Trophoblast cell (in vitro differentiated cells and primary cell): ENCODE measurements around the gene UCMA. TPM values are rescaled to one million over a fixed set of nuclear protein-coding genes. Genes with fewer than 3 reads are reported as not detected.
"Not testable (repeated sequence)": the region's sequence is repeated elsewhere in the genome, so short reads cannot be mapped to it uniquely, and the experiment has no call there.

Experiments
- DNase-seq, 2 donors: peaks; one replicate each; pipeline ENCODE4 v3.0.0-alpha.2; 2016
- H2AFZ ChIP-seq: 2 replicates; pipeline ENCODE4 v1.6.1; 2013; ENCODE audit warnings: low read length, moderate library complexity, mild to moderate bottlenecking; ENCODE audit not compliant: insufficient read depth, poor library complexity
- H2AK5ac ChIP-seq: 2 replicates; pipeline ENCODE4 v1.6.1; 2013; ENCODE audit warnings: mild to moderate bottlenecking, low read length
- H2BK120ac ChIP-seq: 2 replicates; pipeline ENCODE4 v1.6.1; 2013; ENCODE audit warnings: low read length, mild to moderate bottlenecking, moderate library complexity; ENCODE audit not compliant: insufficient read depth, poor library complexity
- H2BK12ac ChIP-seq: 2 replicates; pipeline ENCODE4 v1.6.1; 2013; ENCODE audit warnings: mild to moderate bottlenecking, low read length, moderate library complexity
- H2BK5ac ChIP-seq: 2 replicates; pipeline ENCODE4 v1.6.1; 2013; ENCODE audit warnings: low read length, low read depth, moderate library complexity, mild to moderate bottlenecking; ENCODE audit not compliant: poor library complexity
- H3K14ac ChIP-seq: 2 replicates; pipeline ENCODE4 v1.6.1; 2013; ENCODE audit warnings: mild to moderate bottlenecking, low read length
- H3K18ac ChIP-seq: 2 replicates; pipeline ENCODE4 v1.6.1; 2013; ENCODE audit warnings: mild to moderate bottlenecking, low read length
- H3K23ac ChIP-seq: 2 replicates; pipeline ENCODE4 v1.6.1; 2013; ENCODE audit warnings: low read length
- H3K27ac ChIP-seq: 2 replicates; pipeline ENCODE4 v1.5.1; 2013; ENCODE audit warnings: low read depth, mild to moderate bottlenecking, inconsistent platforms, low read length, moderate library complexity
- H3K27me3 ChIP-seq: 2 replicates; pipeline ENCODE4 v1.6.1; 2013; ENCODE audit warnings: inconsistent platforms, mild to moderate bottlenecking, low read length, moderate library complexity; ENCODE audit not compliant: insufficient read depth
- H3K36me3 ChIP-seq, 2 experiments: 1 replicate in 1 of 2; 2 replicates in 1 of 2; pipeline ENCODE4 v1.6.1; 2013; ENCODE audit warnings: low read length in 2 of 2, mild to moderate bottlenecking in 2 of 2, moderate library complexity in 1 of 2; ENCODE audit not compliant: insufficient read depth in 2 of 2, control insufficient read depth in 1 of 2
- H3K4ac ChIP-seq: 2 replicates; pipeline ENCODE4 v1.6.1; 2013; ENCODE audit warnings: low read depth, mild to moderate bottlenecking, low read length, moderate library complexity
- H3K4me1 ChIP-seq, 2 experiments: 1 replicate in 1 of 2; 2 replicates in 1 of 2; pipeline ENCODE4 v1.6.1; 2013; ENCODE audit warnings: low read length in 2 of 2, mild to moderate bottlenecking in 2 of 2, moderate library complexity in 1 of 2; ENCODE audit not compliant: insufficient read depth in 2 of 2, control insufficient read depth in 1 of 2
- H3K4me2 ChIP-seq: 2 replicates; pipeline ENCODE4 v1.6.1; 2013; ENCODE audit warnings: inconsistent platforms, mild to moderate bottlenecking, low read length, moderate library complexity
- H3K4me3 ChIP-seq: 2 replicates; pipeline ENCODE4 v1.5.1; 2013; ENCODE audit warnings: mild to moderate bottlenecking, low read depth, low read length, inconsistent platforms
- H3K79me1 ChIP-seq: one replicate; pipeline ENCODE4 v1.6.1; 2013; ENCODE audit warnings: low read length
- H3K79me2 ChIP-seq: 2 replicates; pipeline ENCODE4 v1.6.1; 2013; ENCODE audit warnings: low read length, mild to moderate bottlenecking; ENCODE audit not compliant: control insufficient read depth, insufficient read depth, poor library complexity
- H3K9ac ChIP-seq: 2 replicates; pipeline ENCODE4 v1.6.1; 2013; ENCODE audit warnings: mild to moderate bottlenecking, low read length
- H3K9me3 ChIP-seq: 2 replicates; pipeline ENCODE4 v1.6.1; 2013; ENCODE audit warnings: low read depth, mild to moderate bottlenecking, control low read depth, inconsistent platforms, low read length; ENCODE audit not compliant: insufficient read depth
- H4K12ac ChIP-seq: 2 replicates; pipeline ENCODE4 v1.6.1; 2013; ENCODE audit warnings: low read depth, mild to moderate bottlenecking, low read length, moderate library complexity
- H4K8ac ChIP-seq: 2 replicates; pipeline ENCODE4 v1.6.1; 2013; ENCODE audit warnings: low read depth, mild to moderate bottlenecking, low read length, moderate library complexity
- H4K91ac ChIP-seq: one replicate; pipeline ENCODE4 v1.6.1; 2013; ENCODE audit warnings: low read depth, mild to moderate bottlenecking, low read length, moderate library complexity
- WGBS: extraction: QIAGEN DNeasy Blood & Tissue Kit; methylation state at CpG from one replicate; pipeline ENCODE4 v1.1.7; 2013; ENCODE audit warnings: missing lambda C conversion rate; ENCODE audit not compliant: insufficient read length, insufficient coverage; ENCODE audit errors: extremely low coverage; 5-methylcytosine and 5-hydroxymethylcytosine counted together
- polyA plus RNA-seq: library from polyadenylated mRNA; stranded (reverse); fragments of 200-250 nt; gene quantifications from 2 replicates; pipeline ENCODE4 v1.2.3, GENCODE V29; 2013

The UCMA gene
- not detected in 2 replicates for polyA plus RNA-seq

- no peaks in the 10 kb centered on the region for H3K36me3 ChIP-seq
- no peak within 1 kb of the TSS for H2AK5ac ChIP-seq
- no peak within 1 kb of the TSS for H2BK120ac ChIP-seq
- no peak within 1 kb of the TSS for H4K91ac ChIP-seq
- H3K4ac ChIP-seq = no peak within 1 kb of the TSS
- no peak within 1 kb of the TSS for H2BK12ac ChIP-seq
- no peak within 1 kb of the TSS for H3K23ac ChIP-seq
- no peaks in the 10 kb centered on the region for H3K4me1 ChIP-seq
- H3K18ac ChIP-seq = no peak within 1 kb of the TSS
- no peaks in the 10 kb centered on the region for H3K79me1 ChIP-seq
- H3K4me3 ChIP-seq = no peak within 1 kb of the TSS
- H2AFZ ChIP-seq = no peak within 1 kb of the TSS
- H4K12ac ChIP-seq = no peak within 1 kb of the TSS
- no peak within 1 kb of the TSS for H2BK5ac ChIP-seq
- H3K79me2 ChIP-seq = no peaks in the 10 kb centered on the region
- H3K27me3 ChIP-seq = no peaks in the 10 kb centered on the region
- no peak within 1 kb of the TSS for H3K27ac ChIP-seq
- DNase-seq = no peak
- H3K4me2 ChIP-seq = no peak within 1 kb of the TSS
- H4K8ac ChIP-seq = no peak within 1 kb of the TSS
- no peaks in the 10 kb centered on the region for H3K9me3 ChIP-seq
- no peak within 1 kb of the TSS for H3K14ac ChIP-seq
- WGBS = no CpG with 5 or more reads among the region's 10 CpGs
- H3K9ac ChIP-seq = no peak within 1 kb of the TSS
Observed at GRCh38 chr10:13234172-13234571, at the start of gene UCMA. Gene UCMA, minus strand, starts transcription at chr10:13234374. Its CDS starts 116 bp downstream, at chr10:13234258.

GRCh38 chr10:13282348-13282747, 48.2 kb upstream of the UCMA start:
- not testable (repeated sequence) for H3K79me2 ChIP-seq, H2BK5ac ChIP-seq, H3K4me3 ChIP-seq, H3K9ac ChIP-seq, H3K18ac ChIP-seq, H3K23ac ChIP-seq, H3K36me3 ChIP-seq, DNase-seq, H2AK5ac ChIP-seq, H3K9me3 ChIP-seq, H3K14ac ChIP-seq, H4K12ac ChIP-seq, H4K8ac ChIP-seq, H2BK120ac ChIP-seq, H3K27ac ChIP-seq, H2AFZ ChIP-seq, H3K4me2 ChIP-seq, H3K4ac ChIP-seq, H3K79me1 ChIP-seq, H4K91ac ChIP-seq, H3K27me3 ChIP-seq, H3K4me1 ChIP-seq, H2BK12ac ChIP-seq
- WGBS = no CpG with 5 or more reads among the region's 6 CpGs

- Histone ChIP-seq H3K79me1 (no peaks in the 10 kb centered on the region), H2AK5ac (no peak overlapping the region), H2BK5ac (no peak overlapping the region), H2AFZ (no peak overlapping the region), H3K9ac (no peak overlapping the region), H4K12ac (no peak overlapping the region), H3K4me3 (no peak overlapping the region), H3K14ac (no peak overlapping the region), H3K4me2 (no peak overlapping the region), H4K91ac (no peak overlapping the region), H3K27me3 (no peaks in the 10 kb centered on the region), H3K36me3 (no peaks in the 10 kb centered on the region), H3K9me3 (no peaks in the 10 kb centered on the region), H2BK120ac (no peak overlapping the region), H4K8ac (no peak overlapping the region), H3K79me2 (no peaks in the 10 kb centered on the region), H3K18ac (no peak overlapping the region), H3K4me1 (no peaks in the 10 kb centered on the region), H3K4ac (no peak overlapping the region), H3K27ac (no peak overlapping the region), H3K23ac (no peak overlapping the region), H2BK12ac (no peak overlapping the region)
- no CpG with 5 or more reads among the region's 4 CpGs for WGBS
- peak in 1 of 2 donors; percentile 38 for DNase-seq
Observed at GRCh38 chr10:13276749-13277365, 42.7 kb upstream of the UCMA start.

GRCh38 chr10:13276146-13276545, 42.0 kb upstream of the UCMA start:
- not testable (repeated sequence) for H3K27me3 ChIP-seq, H4K91ac ChIP-seq, H4K8ac ChIP-seq, H3K79me1 ChIP-seq, H3K14ac ChIP-seq, H3K9ac ChIP-seq, H3K23ac ChIP-seq, H2AFZ ChIP-seq, H3K18ac ChIP-seq, H2BK12ac ChIP-seq, H2BK120ac ChIP-seq, H3K27ac ChIP-seq, H3K4ac ChIP-seq, H3K4me1 ChIP-seq, H3K79me2 ChIP-seq, H2AK5ac ChIP-seq, H2BK5ac ChIP-seq, H3K4me2 ChIP-seq, DNase-seq, H3K36me3 ChIP-seq, H4K12ac ChIP-seq, H3K9me3 ChIP-seq, H3K4me3 ChIP-seq
- WGBS = no CpG with 5 or more reads among the region's 11 CpGs
